SK-N-SH (cell line): ENCODE results near the gene MYO1D. TPM values are rescaled to one million over a fixed set of nuclear protein-coding genes. Genes with fewer than 3 reads are reported as not detected.

ENCODE experiments used
- CTCF ChIA-PET: fragments of 300-600, 350-600 bp; formaldehyde crosslinking; extraction: SDS; loops from one replicate; lab custom pipeline; 2021; lab: Yijun Ruan, JAX
- POLR2A ChIA-PET: fragments of 350-600 bp; sonication (Branson Sonifier 250); formaldehyde crosslinking; extraction: SDS; loops from one replicate; lab custom pipeline; 2020; ENCODE audit warnings: antibody characterized with exemption, inconsistent platforms; lab: Yijun Ruan, JAX
- DNase-seq: peaks from one replicate; pipeline ENCODE4 v3.0.0; 2012
- H2AFZ ChIP-seq: fragments of 200-600 bp; sonication (generic); 2 replicates; pipeline ENCODE4 v1.8.1; 2016; ENCODE audit warnings: antibody characterized with exemption, mild to moderate bottlenecking, low read depth
- H3F3A ChIP-seq: fragments of 200-600 bp; sonication (generic); replicated peaks from 2 replicates; pipeline ENCODE3; 2016; ENCODE audit warnings: antibody characterized with exemption, mild to moderate bottlenecking; ENCODE audit not compliant: insufficient read depth
- H3K27ac ChIP-seq, 2 experiments: fragments of 200-500 bp in 1 of 2; fragments of 200-600 bp in 1 of 2; sonication (Bioruptor generic) in 1 of 2; sonication (generic), shearing (Covaris generic) in 1 of 2; 2 replicates each; pipeline versions ENCODE4 v1.5.1 to v1.6.1; 2014 to 2016; ENCODE audit warnings: low read depth in 2 of 2, inconsistent platforms in 1 of 2, low read length in 1 of 2, mild to moderate bottlenecking in 1 of 2, mixed read lengths in 1 of 2
- H3K27me3 ChIP-seq: fragments of 200-600 bp; sonication (generic), shearing (Covaris generic); 2 replicates; pipeline ENCODE4 v1.6.1; 2016; ENCODE audit warnings: mixed run types; ENCODE audit not compliant: insufficient read depth
- H3K36me3 ChIP-seq, 2 experiments: fragments of 200-500 bp in 1 of 2; fragments of 200-600 bp in 1 of 2; sonication (Bioruptor generic) in 1 of 2; sonication (generic) in 1 of 2; replicated peaks in 1 of 2; 2 replicates each; pipeline versions ENCODE3 to v1.5.1; 2014 to 2016; ENCODE audit warnings: low read length in 1 of 2, mild to moderate bottlenecking in 1 of 2; ENCODE audit not compliant: insufficient read depth in 2 of 2, control insufficient read depth in 1 of 2
- H3K4me1 ChIP-seq, 2 experiments: fragments of 200-500 bp in 1 of 2; fragments of 200-600 bp in 1 of 2; sonication (Bioruptor generic) in 1 of 2; sonication (generic), shearing (Covaris generic) in 1 of 2; 2 replicates each; pipeline versions ENCODE4 v1.5.1 to v1.6.1; 2014 to 2016; ENCODE audit warnings: low read depth in 1 of 2, low read length in 1 of 2, mixed run types in 1 of 2; ENCODE audit not compliant: insufficient read depth in 2 of 2, control insufficient read depth in 1 of 2
- H3K4me2 ChIP-seq: fragments of 200-600 bp; sonication (generic), shearing (Covaris generic); 2 replicates; pipeline ENCODE4 v1.6.1; 2017; ENCODE audit warnings: mixed run types
- H3K4me3 ChIP-seq, 2 experiments: fragments of 200-500 bp in 1 of 2; fragments of 200-600 bp in 1 of 2; sonication (Bioruptor generic) in 1 of 2; sonication (generic), shearing (Covaris generic) in 1 of 2; 2 replicates each; pipeline versions ENCODE4 v1.5.1 to v1.8.1; 2014 to 2016; ENCODE audit warnings: low read depth in 2 of 2, inconsistent platforms in 1 of 2, low read length in 1 of 2, mild to moderate bottlenecking in 1 of 2, mixed read lengths in 1 of 2, moderate library complexity in 1 of 2
- H3K79me2 ChIP-seq: fragments of 200-600 bp; sonication (generic); 2 replicates; pipeline ENCODE4 v1.8.1; 2017; ENCODE audit warnings: mild to moderate bottlenecking; ENCODE audit not compliant: insufficient read depth
- H3K9ac ChIP-seq: fragments of 200-600 bp; sonication (generic); 2 replicates; pipeline ENCODE4 v1.6.1; 2017; ENCODE audit warnings: mixed run types
- H3K9me2 ChIP-seq: fragments of 200-600 bp; sonication (generic); 2 replicates; pipeline ENCODE4 v1.6.1; 2017; ENCODE audit warnings: mixed run types
- H3K9me3 ChIP-seq: fragments of 200-600 bp; sonication (generic); 2 replicates; pipeline ENCODE4 v1.6.1; 2017; ENCODE audit warnings: mixed run types, mild to moderate bottlenecking, moderate library complexity
- H4K20me1 ChIP-seq: fragments of 200-600 bp; sonication (generic); 2 replicates; pipeline ENCODE4 v1.6.1; 2017; ENCODE audit warnings: mild to moderate bottlenecking, mixed run types; ENCODE audit not compliant: insufficient read depth
- CTCF ChIP-seq: fragments of 200-600 bp; sonication (generic); IDR thresholded peaks from 2 replicates; pipeline ENCODE4 v1.6.1; 2017; ENCODE audit warnings: antibody characterized with exemption, mild to moderate bottlenecking, moderate library complexity
- ELF1 ChIP-seq: IDR thresholded peaks from 2 replicates; pipeline ENCODE4 v1.4.0; 2012
- EP300 ChIP-seq, 2 experiments: IDR thresholded peaks; 2 replicates each; pipeline versions ENCODE4 v1.4.0 to v1.6.1; 2012; ENCODE audit warnings: borderline replicate concordance in 1 of 2, low read depth in 1 of 2, low read length in 1 of 2
- FOSL2 ChIP-seq: IDR thresholded peaks from 2 replicates; pipeline ENCODE4 v1.4.0; 2012; ENCODE audit warnings: low read depth, mild to moderate bottlenecking, moderate library complexity, borderline replicate concordance
- GABPA ChIP-seq: IDR thresholded peaks from 2 replicates; pipeline ENCODE4 v1.4.0; 2012; ENCODE audit warnings: low read depth, mild to moderate bottlenecking
- GATA2 ChIP-seq: sonication (generic); formaldehyde crosslinking; IDR thresholded peaks from 2 replicates; pipeline ENCODE4 v1.5.0; 2020; ENCODE audit warnings: mild to moderate bottlenecking, missing genetic modification reagents
- MEF2A ChIP-seq: IDR thresholded peaks from 2 replicates; pipeline ENCODE4 v1.4.0; 2012; ENCODE audit warnings: low read depth, borderline replicate concordance
- MXI1 ChIP-seq: IDR thresholded peaks from 2 replicates; pipeline ENCODE4 v1.6.1; 2012; ENCODE audit warnings: mild to moderate bottlenecking, low read depth, low read length, improper control_type of control experiment
- NRF1 ChIP-seq: IDR thresholded peaks from 2 replicates; pipeline ENCODE4 v1.6.1; 2012; ENCODE audit warnings: low read depth, mild to moderate bottlenecking, low read length
- PBX3 ChIP-seq: IDR thresholded peaks from 2 replicates; pipeline ENCODE4; 2012
- RAD21 ChIP-seq: IDR thresholded peaks from 2 replicates; pipeline ENCODE4 v1.6.1; 2012; ENCODE audit warnings: mild to moderate bottlenecking, low read length
- RFX5 ChIP-seq: IDR thresholded peaks from 2 replicates; pipeline ENCODE4 v1.6.1; 2012; ENCODE audit warnings: mild to moderate bottlenecking, improper control_type of control experiment, low read length
- TAF1 ChIP-seq: IDR thresholded peaks from 2 replicates; pipeline ENCODE4 v1.6.1; 2012; ENCODE audit warnings: low read depth, mild to moderate bottlenecking, low read length, moderate library complexity, borderline replicate concordance
- TCF12 ChIP-seq: IDR thresholded peaks from 2 replicates; pipeline ENCODE4 v1.4.0; 2012
- USF1 ChIP-seq: IDR thresholded peaks from 2 replicates; pipeline ENCODE4 v1.4.0; 2012; ENCODE audit warnings: low read depth, borderline replicate concordance
- YY1 ChIP-seq: IDR thresholded peaks from 2 replicates; pipeline ENCODE4 v1.4.0; 2012; ENCODE audit warnings: low read depth, mild to moderate bottlenecking
- WGBS: methylation state at CpG from one replicate; pipeline ENCODE4 v1.1.6; 2017; ENCODE audit warnings: low lambda C conversion rate; 5-methylcytosine and 5-hydroxymethylcytosine counted together
- polyA plus RNA-seq, 3 experiments: library from polyadenylated mRNA; depleted of rRNA; stranded (reverse); fragments of >200 nt; gene quantifications; 2 replicates each; pipeline ENCODE4 v1.2.3, GENCODE V29; 2012

The MYO1D gene
- polyA plus RNA-seq, 1 of the 3 experiments (the other 2 are of a cell fraction), result 20.4 TPM

GRCh38 chr17:32502013-32502412, 374.9 kb downstream of the MYO1D start:
- H3K27ac ChIP-seq, result no peak overlapping the region
- no peaks in the 10 kb centered on the region for H3K79me2 ChIP-seq
- TF ChIP-seq TAF1, result no peak
- TF ChIP-seq ELF1, result no peak
- no peak for TF ChIP-seq YY1
- no peak for TF ChIP-seq RFX5
- no peak for TF ChIP-seq MXI1
- TF ChIP-seq, all 33 proteins: peak for 0
- peaks cover 6 to 7% of the 10 kb centered on the region in 2 experiments; a peak in 3 of 4 replicates for H3K4me1 ChIP-seq
- H3K9me2 ChIP-seq, result no peaks in the 10 kb centered on the region
- H3K4me2 ChIP-seq, result no peak overlapping the region
- H3F3A ChIP-seq, result no peaks in the 10 kb centered on the region
- H3K27me3 ChIP-seq, result no peaks in the 10 kb centered on the region
- H3K4me3 ChIP-seq, result no peak overlapping the region
- no peak overlapping the region for H3K9ac ChIP-seq
- no peaks in the 10 kb centered on the region for H3K36me3 ChIP-seq
- ChIA-PET POLR2A (no interaction called here), CTCF (no interaction called here)
- WGBS, result 98% methylated on average over 3 of the region's 3 CpGs
- H4K20me1 ChIP-seq, result no peaks in the 10 kb centered on the region
- no peak for DNase-seq
- no peak overlapping the region for H2AFZ ChIP-seq
- H3K9me3 ChIP-seq, result no peaks in the 10 kb centered on the region

GRCh38 chr17:32498391-32498790, 378.5 kb downstream of the MYO1D start:
- WGBS, result 88% methylated on average over 9 of the region's 9 CpGs
- TF ChIP-seq NRF1 (no peak), CTCF (no peak), GABPA (no peak), ELF1 (no peak), TCF12 (no peak), USF1 (no peak), EP300 (IDR thresholded peaks at IDR 0.05; ENCODE audit: borderline replicate concordance in 1 of 2, low read depth in 1 of 2, low read length in 1 of 2) (no peak), MEF2A (no peak), MXI1 (no peak), FOSL2 (no peak), PBX3 (no peak), RAD21 (no peak), GATA2 (CRISPR knock-in tag) (no peak)
- no peaks in the 10 kb centered on the region for H3K9me2 ChIP-seq
- POLR2A ChIA-PET, result interaction anchor here (1.2 kb wide), 1 partner anchor 9 kb away, joined by 3 read pairs; no protein-coding TSS in a partner anchor
- H3K27ac ChIP-seq, result no peak overlapping the region
- DNase-seq, result no peak
- H3K9ac ChIP-seq, result no peak overlapping the region
- H2AFZ ChIP-seq, result no peak overlapping the region
- peaks cover 0 to 2% of the 10 kb centered on the region in 2 experiments for H3K36me3 ChIP-seq
- no peaks in the 10 kb centered on the region for H3K79me2 ChIP-seq
- H3K4me1 ChIP-seq, result peaks cover 0 to 14% of the 10 kb centered on the region in 2 experiments; a peak in 1 of 4 replicates
- H3K4me3 ChIP-seq, result no peak overlapping the region
- H3F3A ChIP-seq, result no peaks in the 10 kb centered on the region
- no peaks in the 10 kb centered on the region for H4K20me1 ChIP-seq
- CTCF ChIA-PET, result no interaction called here
- H3K27me3 ChIP-seq, result no peaks in the 10 kb centered on the region
- no peak overlapping the region for H3K4me2 ChIP-seq
- no peaks in the 10 kb centered on the region for H3K9me3 ChIP-seq
